ENCODE results near the gene KANSL1.

Gene KANSL1

DNA sequence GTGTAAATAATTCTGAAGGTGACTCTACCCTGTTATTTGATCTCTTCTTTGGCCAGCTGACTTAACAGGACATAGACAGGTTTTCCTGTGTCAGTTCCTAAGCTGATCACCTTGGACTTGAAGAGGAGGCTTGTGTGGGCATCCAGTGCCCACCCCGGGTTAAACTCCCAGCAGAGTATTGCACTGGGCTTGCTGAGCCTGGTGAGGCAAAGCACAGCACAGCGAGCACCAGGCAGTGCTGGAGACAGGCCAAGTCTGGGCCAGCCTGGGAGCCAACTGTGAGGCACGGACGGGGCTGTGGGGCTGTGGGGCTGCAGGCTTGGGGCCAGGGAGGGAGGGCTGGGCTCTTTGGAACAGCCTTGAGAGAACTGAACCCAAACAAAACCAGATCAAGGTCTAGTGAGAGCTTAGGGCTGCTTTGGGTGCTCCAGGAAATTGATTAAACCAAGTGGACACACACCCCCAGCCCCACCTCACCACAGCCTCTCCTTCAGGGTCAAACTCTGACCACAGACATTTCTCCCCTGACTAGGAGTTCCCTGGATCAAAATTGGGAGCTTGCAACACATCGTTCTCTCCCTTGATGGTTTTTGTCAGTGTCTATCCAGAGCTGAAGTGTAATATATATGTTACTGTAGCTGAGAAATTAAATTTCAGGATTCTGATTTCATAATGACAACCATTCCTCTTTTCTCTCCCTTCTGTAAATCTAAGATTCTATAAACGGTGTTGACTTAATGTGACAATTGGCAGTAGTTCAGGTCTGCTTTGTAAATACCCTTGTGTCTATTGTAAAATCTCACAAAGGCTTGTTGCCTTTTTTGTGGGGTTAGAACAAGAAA, 189.1 kb downstream of the KANSL1 start:
- DNase-seq (ENCODE audit: low spot score) (peak; percentile 29), FAIRE-seq (peak; percentile 50)

DNA sequence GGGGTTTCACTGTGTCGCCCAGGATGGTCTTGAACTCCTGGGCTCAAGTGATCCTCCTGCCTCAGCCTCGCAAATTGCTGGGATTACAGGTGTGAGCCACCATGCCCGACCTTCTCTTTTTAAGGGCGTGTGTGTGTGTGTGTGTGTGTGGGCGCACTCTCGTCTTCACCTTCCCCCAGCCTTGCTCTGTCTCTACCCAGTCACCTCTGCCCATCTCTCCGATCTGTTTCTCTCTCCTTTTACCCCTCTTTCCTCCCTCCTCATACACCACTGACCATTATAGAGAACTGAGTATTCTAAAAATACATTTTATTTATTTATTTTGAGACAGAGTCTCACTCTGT, 190.3 kb downstream of the KANSL1 start:
- no peak for DNase-seq (ENCODE audit: low spot score)
- FAIRE-seq: no peak

DNA sequence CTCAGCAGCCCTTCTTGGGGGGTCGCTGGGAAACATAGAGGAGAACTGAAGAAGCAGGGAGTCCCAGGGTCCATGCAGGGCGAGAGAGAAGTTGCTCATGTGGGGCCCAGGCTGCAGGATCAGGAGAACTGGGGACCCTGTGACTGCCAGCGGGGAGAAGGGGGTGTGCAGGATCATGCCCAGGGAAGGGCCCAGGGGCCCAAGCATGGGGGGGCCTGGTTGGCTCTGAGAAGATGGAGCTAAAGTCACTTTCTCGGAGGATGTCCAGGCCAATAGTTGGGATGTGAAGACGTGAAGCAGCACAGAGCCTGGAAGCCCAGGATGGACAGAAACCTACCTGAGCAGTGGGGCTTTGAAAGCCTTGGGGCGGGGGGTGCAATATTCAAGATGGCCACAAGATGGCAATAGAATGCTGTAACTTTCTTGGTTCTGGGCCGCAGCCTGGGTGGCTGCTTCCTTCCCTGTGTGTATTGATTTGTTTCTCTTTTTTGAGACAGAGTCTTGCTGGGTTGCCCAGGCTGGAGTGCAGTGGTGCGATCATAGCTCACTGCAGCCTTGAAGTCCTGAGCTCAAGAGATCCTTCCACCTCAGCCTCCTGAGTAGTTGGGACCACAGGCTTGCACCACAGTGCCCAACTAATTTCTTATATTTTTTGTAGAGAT, 190.8 kb downstream of the KANSL1 start:
- FAIRE-seq (no peak), DNase-seq (ENCODE audit: low spot score) (peak; percentile 80)

DNA sequence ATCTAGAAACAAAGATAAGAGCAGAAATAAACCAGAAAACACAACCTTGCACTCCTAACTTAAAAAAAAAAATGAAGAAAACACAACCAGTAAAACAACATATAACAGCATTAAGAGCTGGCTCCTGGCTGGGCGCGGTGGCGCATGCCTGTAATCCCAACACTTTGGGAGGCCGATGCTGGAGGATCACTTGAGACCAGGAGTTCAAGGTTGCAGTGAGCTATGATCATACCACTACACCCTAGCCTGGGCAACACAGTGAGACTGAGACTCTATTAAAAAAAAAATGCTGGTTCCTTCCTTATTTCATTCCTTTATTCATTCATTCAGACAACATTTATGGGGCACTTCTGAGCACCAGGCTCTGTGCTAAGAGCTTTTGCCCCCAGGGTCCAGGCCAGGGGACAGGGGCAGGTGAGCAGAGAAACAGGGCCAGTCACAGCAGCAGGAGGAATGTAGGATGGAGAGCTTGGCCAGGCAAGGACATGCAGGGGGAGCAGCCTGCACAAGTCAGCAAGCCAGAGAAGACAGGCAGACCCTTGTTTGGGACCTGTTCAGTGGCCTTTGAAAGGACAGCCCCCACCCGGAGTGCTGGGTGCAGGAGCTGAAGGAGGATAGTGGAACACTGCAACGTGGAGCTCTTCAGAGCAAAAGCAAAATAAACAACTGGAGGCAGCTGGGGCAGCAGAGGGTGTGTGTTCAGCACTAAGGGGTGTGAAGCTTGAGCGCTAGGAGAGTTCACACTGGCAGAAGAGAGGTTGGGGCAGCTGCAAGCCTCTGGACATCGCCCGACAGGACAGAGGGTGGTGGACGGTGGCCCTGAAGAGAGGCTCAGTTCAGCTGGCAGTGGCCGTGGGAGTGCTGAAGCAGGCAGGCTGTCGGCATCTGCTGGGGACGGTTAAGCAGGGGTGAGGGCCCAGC, 191.6 kb downstream of the KANSL1 start:
- FAIRE-seq: peak; percentile 40
- no peak for DNase-seq (ENCODE audit: low spot score)

DNA sequence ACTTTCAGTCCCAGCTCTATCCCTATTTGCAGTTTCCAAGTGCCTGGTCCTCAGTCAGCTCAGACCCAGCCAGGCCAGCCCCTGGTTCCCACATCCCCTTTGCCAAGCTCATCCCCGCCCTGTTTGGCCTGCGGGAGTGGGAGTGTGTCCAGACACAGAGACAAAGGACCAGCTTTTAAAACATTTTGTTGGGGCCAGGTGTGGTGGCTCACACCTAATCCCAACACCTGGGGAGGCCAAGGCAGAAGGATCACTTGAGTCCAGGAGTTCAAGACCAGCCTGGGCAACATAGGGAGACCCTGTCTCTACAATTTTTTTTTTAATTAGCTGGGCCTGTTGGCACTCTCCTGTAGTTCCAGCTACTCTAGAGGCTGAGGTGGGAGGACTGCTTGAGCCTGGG, 192.5 kb downstream of the KANSL1 start:
- no peak for FAIRE-seq
- no peak for DNase-seq (ENCODE audit: low spot score)

DNA sequence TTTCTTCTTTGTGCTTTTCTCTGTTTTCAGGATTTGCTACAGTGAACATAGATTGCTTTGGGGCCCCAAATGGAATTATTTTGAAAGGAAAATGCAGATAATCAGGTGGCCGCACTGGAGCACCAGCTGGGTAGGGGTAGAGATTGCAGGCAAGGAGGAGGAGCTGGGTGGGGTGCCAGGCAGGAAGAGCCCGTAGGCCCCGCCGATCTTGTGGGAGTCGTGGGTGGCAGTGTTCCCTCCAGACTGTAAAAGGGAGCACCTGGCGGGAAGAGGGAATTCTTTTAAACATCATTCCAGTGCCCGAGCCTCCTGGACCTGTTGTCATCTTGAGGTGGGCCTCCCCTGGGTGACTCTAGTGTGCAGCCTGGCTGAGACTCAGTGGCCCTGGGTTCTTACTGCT, 192.9 kb downstream of the KANSL1 start:
- no peak for DNase-seq (ENCODE audit: low spot score)
- FAIRE-seq: no peak

DNA sequence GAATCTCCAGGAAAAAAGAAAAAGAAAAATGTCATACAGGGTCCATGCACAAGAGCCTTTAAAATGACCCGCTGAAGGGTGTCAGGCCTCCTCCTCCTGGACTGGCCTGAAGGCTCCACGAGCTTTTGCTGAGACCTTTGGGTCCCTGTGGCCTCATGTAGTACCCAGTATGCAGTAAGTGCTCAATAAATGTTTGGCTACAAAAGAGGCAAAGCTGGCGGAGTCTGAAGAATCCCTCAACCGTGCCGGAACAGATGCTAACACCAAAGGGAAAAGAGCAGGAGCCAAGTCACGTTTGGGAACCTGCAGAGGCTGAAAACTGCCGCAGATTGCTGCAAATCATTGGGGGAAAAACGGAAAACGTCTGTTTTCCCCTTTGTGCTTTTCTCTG, 193.3 kb downstream of the KANSL1 start:
- FAIRE-seq: no peak

DNA sequence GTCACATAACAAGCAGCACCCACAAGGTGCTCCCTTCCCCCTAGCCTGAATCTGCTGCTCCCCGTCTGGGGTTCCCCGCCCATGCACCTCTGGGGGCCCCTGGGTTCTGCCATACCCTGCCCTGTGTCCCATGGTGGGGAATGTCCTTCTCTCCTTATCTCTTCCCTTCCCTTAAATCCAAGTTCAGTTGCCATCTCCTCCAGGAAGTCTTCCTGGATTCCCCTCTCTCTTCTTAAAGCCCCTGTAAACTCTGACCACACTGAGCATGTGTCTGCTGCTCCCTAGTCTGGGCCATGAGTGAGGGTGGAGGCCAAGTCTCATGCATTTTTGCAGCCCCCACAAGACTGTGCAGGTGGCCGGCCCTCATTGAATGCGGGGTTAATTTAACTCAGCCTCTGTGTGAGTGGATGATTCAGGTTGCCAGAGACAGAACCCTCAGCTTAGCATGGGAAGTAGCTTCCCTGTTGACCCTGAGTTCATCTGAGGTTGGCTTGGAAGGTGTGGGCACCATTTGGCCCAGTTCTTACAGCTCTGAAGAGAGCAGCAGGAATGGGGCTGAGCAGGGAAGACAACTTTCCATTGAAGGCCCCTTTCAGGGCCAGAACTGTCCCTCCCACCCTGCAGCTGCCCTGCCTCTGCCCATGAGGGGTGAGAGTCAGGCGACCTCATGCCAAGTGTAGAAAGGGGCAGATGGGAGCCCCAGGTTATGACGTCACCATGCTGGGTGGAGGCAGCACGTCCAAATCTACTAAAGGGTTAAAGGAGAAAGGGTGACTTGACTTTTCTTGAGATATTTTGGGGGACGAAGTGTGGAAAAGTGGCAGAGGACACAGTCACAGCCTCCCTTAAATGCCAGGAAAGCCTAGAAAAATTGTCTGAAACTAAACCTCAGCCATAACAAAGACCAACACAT, 194.0 kb downstream of the KANSL1 start, which contains the start of gene STH:
TSS of gene STH (plus strand) at position 264 of the 913 bp plus-strand sequence. CDS start at position 294, 30 bp downstream.
- FAIRE-seq (no peak), DNase-seq (ENCODE audit: low spot score) (no peak)

More for the DNA sequence above, 193.3 kb downstream of the KANSL1 start:
- no peak for DNase-seq (ENCODE audit: low spot score)

DNA sequence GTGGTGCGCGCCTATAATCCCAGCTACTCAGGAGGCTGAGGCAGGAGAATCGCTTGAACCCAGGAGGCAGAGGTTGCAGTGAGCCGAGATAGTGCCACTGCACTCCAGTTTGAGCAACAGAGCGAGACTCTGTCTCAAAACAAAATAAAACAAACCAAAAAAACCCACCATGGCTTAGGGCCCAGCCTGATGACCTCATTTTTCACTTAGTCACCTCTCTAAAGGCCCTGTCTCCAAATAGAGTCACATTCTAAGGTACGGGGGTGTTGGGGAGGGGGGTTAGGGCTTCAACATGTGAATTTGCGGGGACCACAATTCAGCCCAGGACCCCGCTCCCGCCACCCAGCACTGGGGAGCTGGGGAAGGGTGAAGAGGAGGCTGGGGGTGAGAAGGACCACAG, 195.6 kb downstream of the KANSL1 start:
- FAIRE-seq (no peak), DNase-seq (ENCODE audit: low spot score) (no peak)

DNA sequence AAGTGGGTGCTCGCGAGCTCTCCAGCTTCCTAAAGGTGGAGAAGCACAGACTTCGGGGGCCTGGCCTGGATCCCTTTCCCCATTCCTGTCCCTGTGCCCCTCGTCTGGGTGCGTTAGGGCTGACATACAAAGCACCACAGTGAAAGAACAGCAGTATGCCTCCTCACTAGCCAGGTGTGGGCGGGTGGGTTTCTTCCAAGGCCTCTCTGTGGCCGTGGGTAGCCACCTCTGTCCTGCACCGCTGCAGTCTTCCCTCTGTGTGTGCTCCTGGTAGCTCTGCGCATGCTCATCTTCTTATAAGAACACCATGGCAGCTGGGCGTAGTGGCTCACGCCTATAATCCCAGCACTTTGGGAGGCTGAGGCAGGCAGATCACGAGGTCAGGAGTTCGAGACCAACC, 196.1 kb downstream of the KANSL1 start:
- DNase-seq (ENCODE audit: low spot score) (no peak), FAIRE-seq (no peak)

DNA sequence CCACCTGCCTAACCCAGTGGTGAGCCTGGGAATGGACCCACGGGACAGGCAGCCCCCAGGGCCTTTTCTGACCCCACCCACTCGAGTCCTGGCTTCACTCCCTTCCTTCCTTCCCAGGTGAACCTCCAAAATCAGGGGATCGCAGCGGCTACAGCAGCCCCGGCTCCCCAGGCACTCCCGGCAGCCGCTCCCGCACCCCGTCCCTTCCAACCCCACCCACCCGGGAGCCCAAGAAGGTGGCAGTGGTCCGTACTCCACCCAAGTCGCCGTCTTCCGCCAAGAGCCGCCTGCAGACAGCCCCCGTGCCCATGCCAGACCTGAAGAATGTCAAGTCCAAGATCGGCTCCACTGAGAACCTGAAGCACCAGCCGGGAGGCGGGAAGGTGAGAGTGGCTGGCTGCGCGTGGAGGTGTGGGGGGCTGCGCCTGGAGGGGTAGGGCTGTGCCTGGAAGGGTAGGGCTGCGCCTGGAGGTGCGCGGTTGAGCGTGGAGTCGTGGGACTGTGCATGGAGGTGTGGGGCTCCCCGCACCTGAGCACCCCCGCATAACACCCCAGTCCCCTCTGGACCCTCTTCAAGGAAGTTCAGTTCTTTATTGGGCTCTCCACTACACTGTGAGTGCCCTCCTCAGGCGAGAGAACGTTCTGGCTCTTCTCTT, 196.8 kb downstream of the KANSL1 start:
- FAIRE-seq (no peak), DNase-seq (ENCODE audit: low spot score) (no peak)

DNA sequence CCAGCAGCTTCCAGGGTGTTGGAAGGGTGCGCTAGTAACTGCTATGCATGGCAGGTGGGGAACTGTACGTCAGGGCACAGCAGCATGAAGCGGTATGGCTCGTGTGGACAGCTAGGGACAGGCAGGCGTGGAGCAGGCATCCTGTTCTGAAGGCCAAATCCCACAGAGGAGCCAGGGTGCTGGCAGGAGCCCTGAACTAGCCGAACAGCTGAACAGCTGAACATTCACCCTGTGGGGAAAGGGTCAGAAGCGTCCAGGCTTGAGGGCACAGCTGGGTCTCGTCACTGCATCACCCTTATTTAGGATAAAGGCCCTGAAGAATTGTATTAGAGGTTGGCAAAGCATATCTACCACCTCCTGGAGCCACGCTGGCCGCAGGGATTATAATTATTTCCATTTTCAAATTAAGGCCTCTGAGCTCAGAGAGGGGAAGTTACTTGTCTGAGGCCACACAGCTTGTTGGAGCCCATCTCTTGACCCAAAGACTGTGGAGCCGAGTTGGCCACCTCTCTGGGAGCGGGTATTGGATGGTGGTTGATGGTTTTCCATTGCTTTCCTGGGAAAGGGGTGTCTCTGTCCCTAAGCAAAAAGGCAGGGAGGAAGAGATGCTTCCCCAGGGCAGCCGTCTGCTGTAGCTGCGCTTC, 197.5 kb downstream of the KANSL1 start:
- DNase-seq (ENCODE audit: low spot score) (no peak), FAIRE-seq (no peak)

DNA sequence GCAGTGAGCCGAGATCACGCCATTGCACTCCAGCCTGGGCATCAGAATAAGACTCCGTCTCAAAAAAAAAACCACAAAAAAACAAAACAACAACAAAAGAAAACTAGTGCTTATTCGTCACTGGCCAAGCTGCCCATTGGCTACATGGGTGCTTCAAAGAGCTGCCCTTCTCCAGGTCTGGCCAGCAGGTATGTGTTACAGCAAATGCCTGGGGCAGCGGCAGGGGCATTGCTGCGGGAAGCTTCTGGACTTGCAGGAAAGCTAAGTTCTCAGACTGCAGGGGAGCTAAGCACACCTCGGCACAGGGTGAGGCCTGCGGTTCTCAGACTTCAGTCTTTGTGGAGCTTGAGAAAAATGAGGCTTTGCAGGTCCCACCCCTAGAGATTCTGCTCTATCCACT, 198.2 kb downstream of the KANSL1 start:
- FAIRE-seq (no peak), DNase-seq (ENCODE audit: low spot score) (no peak)

DNA sequence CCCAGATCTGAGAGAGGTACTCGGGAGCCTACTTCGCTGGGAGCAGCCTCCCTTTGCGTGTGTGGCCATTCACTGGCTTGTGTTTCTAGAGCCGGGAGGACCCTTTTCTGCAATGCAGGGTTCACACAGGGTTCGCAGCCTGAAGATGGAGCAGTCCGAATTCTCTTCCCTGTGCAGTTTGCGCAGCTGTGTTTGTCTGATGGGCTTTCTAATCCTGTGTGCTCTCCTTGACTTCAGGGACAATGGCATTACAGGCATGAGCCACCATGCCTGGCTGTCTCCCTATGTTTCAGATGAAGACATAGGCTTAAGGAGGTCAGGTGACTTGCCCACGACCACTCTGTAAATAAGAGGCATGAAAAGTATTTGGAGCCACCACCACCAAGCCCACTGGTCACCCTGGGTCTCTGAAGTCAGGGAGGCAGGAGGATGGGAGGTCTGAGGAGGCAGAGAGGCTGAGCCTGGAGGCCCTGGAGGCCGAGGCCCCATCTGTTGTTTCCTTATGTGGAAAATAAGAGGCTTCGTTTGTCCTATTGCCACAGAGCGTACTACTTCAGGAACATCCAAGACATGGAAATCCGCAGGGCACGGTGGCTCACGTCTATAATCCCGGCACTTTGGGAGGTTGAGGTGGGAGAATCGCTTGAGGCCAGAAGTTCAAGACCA, 199.1 kb downstream of the KANSL1 start:
- no peak for FAIRE-seq
- no peak for DNase-seq (ENCODE audit: low spot score)

DNA sequence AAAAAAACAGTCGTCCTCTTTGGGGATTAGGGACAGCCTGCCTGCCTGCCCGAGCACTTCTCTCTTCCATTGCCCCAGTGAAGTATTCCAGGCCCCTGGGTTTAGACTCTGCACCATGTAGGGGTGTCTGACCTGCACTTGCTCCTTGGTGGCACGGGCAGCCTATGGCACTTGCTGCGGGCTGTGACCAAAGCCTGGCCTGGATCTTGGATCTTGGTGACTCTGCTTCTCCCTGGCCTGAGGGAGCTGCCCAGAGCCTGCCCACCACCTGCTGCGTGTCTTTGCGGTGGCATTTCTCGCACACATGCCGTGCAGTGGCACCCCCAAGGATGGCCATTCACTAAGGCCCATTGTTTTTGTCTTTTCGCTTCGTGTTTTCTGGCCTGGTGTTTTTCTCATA, 200.3 kb downstream of the KANSL1 start:
- no peak for DNase-seq (ENCODE audit: low spot score)
- no peak for FAIRE-seq

DNA sequence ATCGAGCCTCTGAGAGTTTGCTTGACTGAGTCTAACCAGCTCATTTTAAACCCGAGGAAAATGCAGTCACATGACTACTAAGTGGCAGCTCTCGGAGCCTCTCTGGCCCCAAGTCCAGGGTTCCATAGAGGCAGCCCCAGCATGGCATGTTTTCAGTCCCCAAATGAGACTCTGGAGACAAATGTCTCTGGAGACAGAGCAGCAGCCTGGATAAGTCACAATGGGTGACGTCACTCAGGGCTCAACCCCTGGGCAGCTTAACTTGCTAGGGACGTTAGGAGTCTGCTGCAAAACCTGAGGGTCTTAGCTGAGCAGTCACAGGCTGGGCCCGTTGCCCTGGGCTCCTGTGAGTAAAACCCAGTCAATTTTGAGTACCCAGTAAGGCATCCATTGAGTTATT, 201.1 kb downstream of the KANSL1 start:
- DNase-seq (ENCODE audit: low spot score) (no peak), FAIRE-seq (no peak)

DNA sequence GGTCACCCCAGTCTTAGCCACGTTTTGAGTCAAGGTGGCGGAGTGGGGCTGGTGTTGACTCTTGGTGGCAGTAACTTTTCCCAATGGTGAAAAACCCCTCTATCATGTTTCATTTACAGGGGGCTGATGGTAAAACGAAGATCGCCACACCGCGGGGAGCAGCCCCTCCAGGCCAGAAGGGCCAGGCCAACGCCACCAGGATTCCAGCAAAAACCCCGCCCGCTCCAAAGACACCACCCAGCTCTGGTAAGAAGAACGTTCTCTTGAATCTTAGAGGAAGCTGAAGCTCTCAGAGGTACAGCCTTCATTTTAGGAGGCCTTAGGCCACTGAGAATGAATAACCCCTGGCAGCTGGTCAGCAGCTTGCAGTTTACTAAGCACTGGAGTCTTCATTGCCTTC, 201.9 kb downstream of the KANSL1 start:
- no peak for DNase-seq (ENCODE audit: low spot score)
- FAIRE-seq: no peak

DNA sequence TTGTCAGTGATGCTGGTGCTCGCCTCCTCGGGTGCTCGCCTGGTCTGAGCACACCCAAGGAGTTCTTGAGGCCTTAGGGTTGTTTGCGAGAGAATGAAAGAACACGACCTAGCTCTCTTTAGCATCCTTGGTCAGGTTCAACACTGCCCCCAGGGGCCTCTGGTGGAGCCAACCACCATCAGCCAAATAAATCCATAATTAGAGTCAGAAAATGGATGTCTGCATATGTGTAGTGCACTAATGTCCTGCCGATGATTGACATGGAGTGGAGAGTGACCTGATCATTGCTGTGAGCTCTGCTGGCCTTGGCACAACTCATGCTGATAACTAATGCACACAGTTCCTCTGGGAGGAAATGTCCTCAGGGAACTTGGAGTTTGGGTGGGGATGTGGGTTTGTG, 202.3 kb downstream of the KANSL1 start:
- FAIRE-seq (no peak), DNase-seq (ENCODE audit: low spot score) (no peak)

DNA sequence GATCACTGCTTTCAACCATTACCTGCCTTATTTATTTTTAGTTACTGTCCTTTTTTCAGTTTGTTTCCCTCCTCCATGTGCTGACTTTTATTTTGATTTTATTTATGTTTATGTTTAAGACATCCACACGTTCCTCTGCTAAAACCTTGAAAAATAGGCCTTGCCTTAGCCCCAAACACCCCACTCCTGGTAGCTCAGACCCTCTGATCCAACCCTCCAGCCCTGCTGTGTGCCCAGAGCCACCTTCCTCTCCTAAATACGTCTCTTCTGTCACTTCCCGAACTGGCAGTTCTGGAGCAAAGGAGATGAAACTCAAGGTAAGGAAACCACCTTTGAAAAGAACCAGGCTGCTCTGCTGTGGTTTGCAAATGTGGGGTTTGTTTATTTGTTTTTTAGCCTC, 203.5 kb downstream of the KANSL1 start:
- no peak for FAIRE-seq

More for the DNA sequence above, 203.5 kb downstream of the KANSL1 start:
- DNase-seq (ENCODE audit: low spot score): no peak

All from urothelium cell line (cell line).